ENCODE measurements around the gene C16orf96.
A peak's percentile ranks its signal among the peaks of the same experiment; 100 is the strongest.
"Not testable (repeated sequence)": the region's sequence is repeated elsewhere in the genome, so short reads cannot be mapped to it uniquely, and the experiment has no call there.

Gene C16orf96

GRCh38 chr16:4570086-4570485 lies 13.9 kb downstream of the C16orf96 start:
- no peak for DNase-seq

DNA sequence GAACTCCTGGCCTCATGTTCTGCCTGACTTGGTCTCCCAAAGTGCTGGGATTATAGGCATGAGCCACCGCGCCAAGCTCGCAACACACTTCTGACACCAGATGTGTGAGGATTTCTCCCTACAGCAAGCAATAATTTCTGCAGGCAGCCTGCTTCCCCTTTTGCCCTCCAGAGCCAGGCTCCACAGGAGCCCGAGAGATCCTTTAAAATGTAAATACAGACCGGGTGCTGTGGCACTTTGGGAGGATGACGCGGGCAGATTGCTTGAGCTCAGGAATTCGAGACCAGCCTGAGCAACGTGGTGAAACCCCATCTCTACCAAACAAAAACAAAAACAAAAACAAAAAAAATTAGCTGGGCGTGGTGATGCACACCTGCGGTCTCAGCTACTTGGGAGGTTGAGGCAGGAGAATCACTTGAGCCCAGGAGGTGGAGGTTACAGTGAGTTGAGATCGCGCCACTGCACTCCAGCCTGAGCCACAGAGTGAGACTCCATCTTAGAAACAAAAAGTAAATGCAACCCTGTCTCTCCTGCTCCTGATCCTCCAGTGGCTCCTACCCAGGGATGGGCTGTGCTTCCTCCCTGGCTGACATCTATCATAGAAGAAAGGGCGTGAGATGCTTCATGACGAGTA lies 14.7 kb downstream of the C16orf96 start:
- DNase-seq, result no peak

DNA sequence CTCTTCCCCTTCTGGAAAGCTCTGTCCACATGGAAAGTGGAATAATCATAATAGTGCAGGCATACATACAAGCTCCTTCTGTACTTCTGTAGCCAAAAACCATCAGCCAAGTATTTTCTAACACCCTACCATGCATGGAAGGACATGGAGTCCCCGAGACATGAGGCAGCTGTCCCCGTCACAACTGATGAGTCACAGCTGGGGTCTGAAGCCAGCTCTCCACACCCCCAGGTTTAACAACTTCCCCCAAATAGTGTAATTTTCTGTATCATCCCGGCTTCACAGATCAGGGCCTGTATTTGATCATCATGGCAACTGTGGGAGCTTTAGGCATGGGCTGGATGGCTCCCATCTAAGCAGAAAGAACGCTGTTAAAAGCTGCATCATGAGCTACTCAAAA lies 16.6 kb downstream of the C16orf96 start:
- DNase-seq, result no peak

DNA sequence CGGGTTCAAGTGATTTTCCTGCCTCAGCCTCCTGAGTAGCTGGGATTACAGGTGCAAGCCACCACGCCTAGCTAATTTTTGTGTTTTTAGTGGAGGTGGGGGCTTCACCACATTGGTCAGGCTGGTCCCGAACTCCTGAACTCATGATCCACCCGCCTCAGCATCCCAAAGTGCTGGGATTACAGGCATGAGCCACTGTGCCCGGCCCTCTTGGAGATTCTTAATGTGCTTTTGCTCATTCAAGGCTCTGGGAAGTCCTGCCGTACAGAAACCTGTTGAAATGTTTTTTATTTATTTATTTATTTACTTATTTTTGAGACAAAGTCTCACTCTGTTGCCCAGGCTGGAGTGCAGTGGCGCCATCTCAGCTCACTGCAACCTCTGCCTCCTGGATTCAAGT lies 17.8 kb downstream of the C16orf96 start:
- not testable (repeated sequence) for DNase-seq

- no peak for DNase-seq
Observed at GRCh38 chr16:4574919-4575705, 19.0 kb downstream of the C16orf96 start.

DNA sequence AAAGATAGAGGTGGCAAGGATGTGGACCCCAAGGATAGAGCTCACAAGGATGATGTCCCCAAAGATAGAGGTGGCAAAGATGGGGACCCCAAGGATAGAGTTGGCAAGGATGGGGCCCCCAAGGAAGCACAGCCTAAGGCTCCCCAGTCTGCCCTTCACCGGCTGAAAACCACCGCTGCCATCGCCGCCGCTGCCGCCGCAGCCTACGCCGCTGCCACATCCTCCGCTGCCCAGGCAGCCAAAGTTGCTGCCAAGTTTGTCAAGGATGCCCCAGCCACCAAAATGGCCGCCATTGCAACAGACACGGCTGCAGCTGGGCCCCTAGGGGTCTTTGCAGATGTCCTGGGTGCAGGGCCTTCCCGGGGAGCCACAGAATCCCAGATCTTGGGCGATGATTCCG lies 19.9 kb downstream of the C16orf96 start:
- no peak for DNase-seq

DNA sequence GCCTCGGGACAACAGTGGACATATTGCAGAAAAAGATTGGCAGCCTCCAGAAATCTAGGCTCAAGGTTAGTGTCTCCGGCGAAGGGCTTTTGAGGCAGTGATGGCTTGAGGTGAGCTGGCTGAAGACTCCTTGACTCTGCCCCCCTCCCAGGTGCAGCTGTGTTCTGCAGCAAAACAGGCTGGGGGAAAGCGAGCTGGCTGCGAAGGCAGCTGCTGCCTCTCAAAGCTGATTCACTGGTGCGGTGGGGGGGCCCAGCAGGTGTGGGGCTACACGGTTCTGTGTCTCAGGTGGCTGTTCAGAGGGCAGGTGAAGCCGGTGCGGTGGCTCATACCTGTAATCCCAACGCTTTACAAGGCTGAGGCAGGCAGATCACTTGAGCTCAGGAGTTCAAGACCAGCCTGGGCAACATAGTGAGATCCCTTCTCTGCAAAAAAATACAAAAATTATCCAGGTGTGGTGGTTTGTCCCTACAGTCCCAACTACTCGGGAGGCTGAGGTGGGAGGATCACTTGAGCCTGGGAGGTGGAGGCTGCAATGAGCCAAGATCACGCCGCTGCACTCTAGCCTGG lies 22.9 kb downstream of the C16orf96 start:
- peak; percentile 77 for DNase-seq

- DNase-seq, result no peak
Observed at GRCh38 chr16:4580250-4580649, 24.1 kb downstream of the C16orf96 start.

- no peak for DNase-seq
Observed at GRCh38 chr16:4583906-4584305, 27.8 kb downstream of the C16orf96 start.

- no peak for DNase-seq
Observed at GRCh38 chr16:4586291-4586690, 30.2 kb downstream of the C16orf96 start.

GRCh38 chr16:4588386-4588785 lies 32.2 kb downstream of the C16orf96 start:
- no peak for DNase-seq

GRCh38 chr16:4588961-4589360 lies 32.8 kb downstream of the C16orf96 start:
- DNase-seq, result no peak

- DNase-seq, result peak; percentile 38
Observed at GRCh38 chr16:4591191-4591590, 35.1 kb downstream of the C16orf96 start.

- DNase-seq, result no peak
Observed at GRCh38 chr16:4591706-4592470, 35.7 kb downstream of the C16orf96 start.

DNA sequence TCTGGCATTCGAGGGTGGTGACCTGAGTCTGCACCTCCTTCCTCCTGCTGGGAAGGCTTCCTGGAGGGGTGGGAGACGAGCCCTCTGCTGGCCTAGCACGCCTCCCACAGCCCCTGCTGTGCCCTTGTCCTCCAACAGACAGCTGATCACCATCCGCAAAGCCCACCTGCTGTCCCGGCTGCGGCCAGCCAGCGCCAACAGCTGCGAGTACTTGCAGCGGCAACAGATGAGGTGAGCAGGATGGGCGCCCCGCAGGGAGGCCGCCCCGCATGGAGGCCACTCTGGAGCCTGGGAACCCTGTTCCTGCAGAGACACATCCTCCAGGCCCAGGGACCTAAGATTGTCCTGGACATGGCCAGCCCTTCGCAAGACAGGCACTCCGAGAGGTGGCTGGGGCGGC lies 36.9 kb downstream of the C16orf96 start:
- DNase-seq, result no peak

GRCh38 chr16:4594433-4595410 lies 38.6 kb downstream of the C16orf96 start:
- no peak for DNase-seq

DNA sequence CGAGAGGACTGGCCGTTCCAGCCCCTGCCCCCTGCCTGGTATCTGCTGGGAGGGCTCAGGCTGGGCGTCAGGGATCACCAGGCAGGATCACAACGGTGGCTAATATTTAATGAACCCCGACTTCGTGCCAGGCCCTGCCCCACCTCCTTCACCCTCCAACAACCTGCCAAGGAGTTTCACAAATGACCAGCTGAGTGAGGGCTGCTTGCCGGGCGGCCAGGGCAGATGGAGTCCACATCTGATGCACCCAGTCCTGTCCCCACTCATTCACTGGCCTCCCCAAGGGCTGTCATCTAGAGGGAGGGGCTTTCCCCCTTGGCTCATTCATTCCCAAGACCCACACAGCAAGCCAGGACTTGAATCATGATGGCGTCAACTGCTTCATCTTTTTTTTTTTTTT lies 41.0 kb downstream of the C16orf96 start:
- no peak for DNase-seq

DNA sequence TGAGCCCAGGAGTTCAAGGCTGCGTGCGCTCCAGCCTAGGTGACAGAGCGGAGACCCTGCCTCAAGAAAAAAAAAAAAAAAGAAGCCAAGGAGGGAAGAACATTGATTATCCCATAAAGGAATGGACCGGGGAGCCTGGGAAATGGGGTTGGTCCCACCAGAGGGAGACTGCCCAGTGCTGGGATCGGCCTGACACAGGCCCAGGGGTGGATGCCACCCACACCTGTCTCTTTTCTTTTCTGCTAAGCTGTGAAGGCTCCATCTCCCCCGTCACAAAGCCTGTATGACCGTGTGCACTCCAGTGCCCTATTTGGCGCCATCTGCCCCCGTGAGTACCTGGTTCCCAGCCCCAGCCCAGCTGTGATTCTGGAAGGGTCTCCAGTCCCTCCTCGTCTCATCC lies 42.9 kb downstream of the C16orf96 start:
- DNase-seq, result no peak

DNA sequence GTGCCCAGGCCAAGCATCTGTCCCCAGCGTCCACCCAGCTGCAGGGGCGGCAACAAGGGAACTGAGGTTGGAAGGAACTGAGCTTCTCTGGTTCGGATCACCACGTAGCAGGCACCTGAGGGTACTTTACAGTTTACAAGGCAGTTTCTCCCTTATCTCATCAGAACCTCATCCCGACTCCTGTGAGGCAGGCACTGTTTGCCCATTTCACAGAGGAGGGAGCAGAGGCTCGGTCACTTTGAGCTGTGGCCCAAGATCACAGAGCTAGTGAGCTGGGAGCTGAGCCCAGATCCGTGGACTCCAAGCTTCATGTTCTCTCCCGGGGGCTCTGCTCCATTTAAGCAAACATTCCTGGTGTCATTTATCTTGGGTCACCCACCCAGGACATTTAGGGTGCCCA lies 43.4 kb downstream of the C16orf96 start:
- DNase-seq, result no peak

DNA sequence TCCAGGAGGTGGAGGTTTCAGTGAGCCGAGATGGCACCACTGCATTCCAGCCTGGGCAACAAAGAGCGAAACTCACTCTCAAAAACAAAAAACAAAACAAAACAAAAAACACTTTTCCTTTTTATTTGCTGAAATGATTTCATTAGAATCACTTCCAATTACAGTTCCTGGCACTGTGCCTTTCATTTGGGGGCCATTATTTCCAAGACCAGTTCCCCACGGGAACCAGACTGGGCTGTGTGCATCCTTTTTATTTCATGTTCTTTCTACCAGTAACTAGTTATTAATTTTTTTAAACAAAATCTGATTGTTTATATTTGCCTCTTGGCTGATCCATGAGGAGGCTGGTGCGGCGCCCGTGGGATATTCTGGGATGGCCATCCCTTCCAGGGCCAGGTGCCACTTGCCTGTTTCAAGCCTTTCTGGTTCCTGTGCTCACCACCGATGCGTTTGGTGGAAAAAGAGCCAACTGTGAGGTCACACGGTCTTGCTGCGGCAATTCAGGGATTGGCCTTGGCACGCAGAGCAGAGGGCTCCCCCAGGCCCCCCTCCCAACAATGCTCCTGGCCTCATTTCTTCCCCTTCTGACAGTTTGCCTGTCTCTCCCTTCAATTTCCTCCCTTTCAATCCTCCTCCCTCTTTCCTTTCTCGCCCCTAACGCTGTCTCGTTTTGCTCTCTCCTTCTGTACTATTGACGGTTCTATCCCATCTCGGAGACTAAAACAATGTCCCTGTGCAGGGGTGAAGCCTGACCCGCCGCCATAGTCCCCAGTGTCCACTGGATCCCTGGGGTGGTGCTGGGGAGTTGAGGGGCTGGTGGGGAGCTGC lies 45.1 kb downstream of the C16orf96 start:
- peak; percentile 66 for DNase-seq

- no peak for DNase-seq
Observed at GRCh38 chr16:4601864-4602186, 45.7 kb downstream of the C16orf96 start.

GRCh38 chr16:4602331-4602730 lies 46.2 kb downstream of the C16orf96 start:
- DNase-seq, result no peak
